MM.1S (cell line): ENCODE data around the gene TRPC1.

ENCODE experiments used
- DNase-seq: peaks from one replicate; pipeline ENCODE4 v3.0.0-alpha.2; 2015
- H2AFZ ChIP-seq: fragments of 300-600 bp; sonication (generic); 2 replicates; pipeline ENCODE4 v1.6.0; 2016; ENCODE audit warnings: antibody characterized with exemption, low read length
- H3F3A ChIP-seq: fragments of 300-600 bp; sonication (generic); 2 replicates; pipeline ENCODE4 v1.6.1; 2016; ENCODE audit warnings: mild to moderate bottlenecking, antibody characterized with exemption, low read length, moderate library complexity, mixed read lengths; ENCODE audit not compliant: insufficient read depth
- H3K27ac ChIP-seq: fragments of 300-600 bp; sonication (generic); 2 replicates; pipeline ENCODE4 v1.5.1; 2016; ENCODE audit warnings: mild to moderate bottlenecking, low read length
- H3K27me3 ChIP-seq: fragments of 300-600 bp; sonication (generic); replicated peaks from 2 replicates; pipeline ENCODE4 v1.6.0; 2016; ENCODE audit warnings: low read length; ENCODE audit not compliant: insufficient read depth
- H3K36me3 ChIP-seq: fragments of 300-600 bp; sonication (generic); replicated peaks from 2 replicates; pipeline ENCODE4 v1.6.1; 2016; ENCODE audit warnings: mild to moderate bottlenecking, low read length, mixed read lengths; ENCODE audit not compliant: insufficient read depth
- H3K4me1 ChIP-seq: fragments of 300-600 bp; sonication (generic); 2 replicates; pipeline ENCODE4 v1.6.1; 2016; ENCODE audit warnings: low read length, mixed read lengths
- H3K4me2 ChIP-seq: fragments of 300-600 bp; sonication (generic); 2 replicates; pipeline ENCODE4 v1.6.0; 2016; ENCODE audit warnings: low read depth, low read length
- H3K4me3 ChIP-seq: fragments of 300-600 bp; sonication (generic); 2 replicates; pipeline ENCODE4 v1.5.1; 2016; ENCODE audit warnings: low read length, mixed read lengths
- H3K79me2 ChIP-seq: fragments of 300-600 bp; sonication (generic); 2 replicates; pipeline ENCODE4 v1.6.1; 2016; ENCODE audit warnings: mixed run types, low read length, mixed read lengths
- H3K9ac ChIP-seq: fragments of 300-600 bp; sonication (generic); 2 replicates; pipeline ENCODE4 v1.6.1; 2016; ENCODE audit warnings: low read length, mixed read lengths
- H3K9me2 ChIP-seq: fragments of 300-600 bp; sonication (generic); replicated peaks from 2 replicates; pipeline ENCODE4 v1.6.1; 2016; ENCODE audit warnings: mild to moderate bottlenecking, low read length, mixed read lengths; ENCODE audit not compliant: insufficient read depth
- H3K9me3 ChIP-seq: fragments of 300-600 bp; sonication (generic); replicated peaks from 2 replicates; pipeline ENCODE4 v1.6.1; 2016; ENCODE audit warnings: mild to moderate bottlenecking, low read length, mixed read lengths; ENCODE audit not compliant: insufficient read depth
- H4K20me1 ChIP-seq: fragments of 300-600 bp; sonication (generic); 2 replicates; pipeline ENCODE4 v1.6.1; 2016; ENCODE audit warnings: mild to moderate bottlenecking, low read length, moderate library complexity, mixed read lengths; ENCODE audit not compliant: insufficient read depth
- CTCF ChIP-seq: fragments of 300-600 bp; sonication (generic); IDR thresholded peaks from 2 replicates; pipeline ENCODE4 v1.5.1; 2016; ENCODE audit warnings: antibody characterized with exemption, low read length, mixed read lengths
- EZH2 ChIP-seq: fragments of 300-600 bp; sonication (generic); optimal IDR thresholded peaks from 2 replicates; pipeline ENCODE3; 2017; ENCODE audit warnings: low read depth, mild to moderate bottlenecking, antibody characterized with exemption, low read length, mixed read lengths
- EZH2phosphoT487 ChIP-seq: fragments of 300-600 bp; sonication (generic); IDR thresholded peaks from 2 replicates; pipeline ENCODE4 v1.6.1; 2018; ENCODE audit warnings: antibody characterized with exemption, low read length

TRPC1 gene

GRCh38 chr3:142690613-142691012 lies 33.2 kb upstream of the TRPC1 start:
- Histone ChIP-seq H3F3A (no peaks in the 10 kb centered on the region), H3K4me1 (no peaks in the 10 kb centered on the region), H3K4me2 (no peak overlapping the region), H3K9ac (no peak overlapping the region), H3K9me3 (no peaks in the 10 kb centered on the region), H3K79me2 (no peaks in the 10 kb centered on the region), H4K20me1 (no peaks in the 10 kb centered on the region), H3K36me3 (no peaks in the 10 kb centered on the region), H3K27ac (no peak overlapping the region), H3K4me3 (no peak overlapping the region), H2AFZ (no peak overlapping the region), H3K9me2 (no peaks in the 10 kb centered on the region), H3K27me3 (no peaks in the 10 kb centered on the region)
- TF ChIP-seq CTCF (no peak), EZH2 (no peak), EZH2phosphoT487 (no peak)
- DNase-seq = no peak

GRCh38 chr3:142691527-142691926 lies 32.3 kb upstream of the TRPC1 start:
- DNase-seq = no peak
- Histone ChIP-seq H3K9me3 (no peaks in the 10 kb centered on the region), H2AFZ (no peak overlapping the region), H3K36me3 (no peaks in the 10 kb centered on the region), H3K4me3 (no peak overlapping the region), H3K4me1 (no peaks in the 10 kb centered on the region), H3K9ac (no peak overlapping the region), H4K20me1 (no peaks in the 10 kb centered on the region), H3F3A (no peaks in the 10 kb centered on the region), H3K9me2 (no peaks in the 10 kb centered on the region), H3K27me3 (no peaks in the 10 kb centered on the region), H3K79me2 (no peaks in the 10 kb centered on the region), H3K4me2 (no peak overlapping the region), H3K27ac (no peak overlapping the region)
- no peak for TF ChIP-seq EZH2
- TF ChIP-seq EZH2phosphoT487 = no peak
- TF ChIP-seq CTCF = no peak

GRCh38 chr3:142693136-142693853 lies 30.5 kb upstream of the TRPC1 start:
- no peak for DNase-seq
- Histone ChIP-seq H3K9ac (no peak overlapping the region), H3K4me2 (no peak overlapping the region), H3K9me3 (no peaks in the 10 kb centered on the region), H3K4me3 (no peak overlapping the region), H3K4me1 (no peaks in the 10 kb centered on the region), H3F3A (no peaks in the 10 kb centered on the region), H3K27ac (no peak overlapping the region), H4K20me1 (no peaks in the 10 kb centered on the region), H3K36me3 (no peaks in the 10 kb centered on the region), H3K9me2 (no peaks in the 10 kb centered on the region), H3K27me3 (no peaks in the 10 kb centered on the region), H3K79me2 (no peaks in the 10 kb centered on the region), H2AFZ (no peak overlapping the region)
- TF ChIP-seq EZH2 (no peak), EZH2phosphoT487 (no peak)

- no peak overlapping the region for H3K9ac ChIP-seq
- TF ChIP-seq EZH2 (no peak), EZH2phosphoT487 (no peak), CTCF (no peak)
Observed at GRCh38 chr3:142694225-142694624, 29.6 kb upstream of the TRPC1 start.

More at GRCh38 chr3:142694225-142694624, 29.6 kb upstream of the TRPC1 start:
- Histone ChIP-seq H3K9me2 (no peaks in the 10 kb centered on the region), H3K9me3 (no peaks in the 10 kb centered on the region), H2AFZ (no peak overlapping the region), H3K79me2 (no peaks in the 10 kb centered on the region), H3K4me2 (no peak overlapping the region), H3K4me3 (no peak overlapping the region), H3K36me3 (no peaks in the 10 kb centered on the region), H4K20me1 (no peaks in the 10 kb centered on the region), H3K27me3 (no peaks in the 10 kb centered on the region), H3K27ac (no peak overlapping the region), H3K4me1 (no peaks in the 10 kb centered on the region), H3F3A (no peaks in the 10 kb centered on the region)
- DNase-seq = no peak
